Amniotic epithelial cell (primary cell): ENCODE results near the gene SLC36A4.
"Not testable (repeated sequence)": the region's sequence is repeated elsewhere in the genome, so short reads cannot be mapped to it uniquely, and the experiment has no call there.

Experiments used
- DNase-seq: peaks from one replicate; pipeline ENCODE4 v3.0.0-alpha.2; 2010; ENCODE audit warnings: low read depth

Gene SLC36A4

GRCh38 chr11:93193731-93194130 is 4.1 kb downstream of the SLC36A4 start:
- peak; percentile 23 for DNase-seq

- peak; percentile 26 for DNase-seq
These were observed 5.6 kb downstream of the SLC36A4 start for GRCh38 chr11:93192163-93192562.

- DNase-seq, result no peak
These were observed 8.3 kb downstream of the SLC36A4 start for GRCh38 chr11:93189462-93189861.

- no peak for DNase-seq
These were observed 9.1 kb downstream of the SLC36A4 start for GRCh38 chr11:93188726-93189125.

- no peak for DNase-seq
These were observed 10.5 kb downstream of the SLC36A4 start for GRCh38 chr11:93187290-93187689.

- DNase-seq, result not testable (repeated sequence)
These were observed 19.9 kb downstream of the SLC36A4 start for GRCh38 chr11:93177891-93178290.

- DNase-seq, result peak; percentile 31
These were observed 27.7 kb downstream of the SLC36A4 start for GRCh38 chr11:93169950-93170561.

GRCh38 chr11:93169143-93169542 is 28.6 kb downstream of the SLC36A4 start:
- DNase-seq, result no peak

- no peak for DNase-seq
These were observed 30.9 kb downstream of the SLC36A4 start for GRCh38 chr11:93166862-93167261.

- DNase-seq, result no peak
These were observed 31.6 kb downstream of the SLC36A4 start for GRCh38 chr11:93166194-93166593.

- peak; percentile 5 for DNase-seq
These were observed 37.0 kb downstream of the SLC36A4 start for GRCh38 chr11:93160808-93161207.

GRCh38 chr11:93160156-93160555 is 37.6 kb downstream of the SLC36A4 start:
- DNase-seq, result no peak

- no peak for DNase-seq
These were observed 38.1 kb downstream of the SLC36A4 start for GRCh38 chr11:93159721-93160120.

- DNase-seq, result no peak
These were observed 42.1 kb downstream of the SLC36A4 start for GRCh38 chr11:93155738-93156137.

GRCh38 chr11:93145390-93145915 is 52.3 kb downstream of the SLC36A4 start:
- DNase-seq, result no peak

GRCh38 chr11:93143800-93144199 is 54.0 kb downstream of the SLC36A4 start:
- DNase-seq, result no peak

- peak; percentile 2 for DNase-seq
These were observed 54.6 kb downstream of the SLC36A4 start for GRCh38 chr11:93143186-93143585.

- DNase-seq, result peak; percentile 58
These were observed 64.2 kb downstream of the SLC36A4 start for GRCh38 chr11:93133488-93134109.

GRCh38 chr11:93132836-93133235 is 65.0 kb downstream of the SLC36A4 start:
- no peak for DNase-seq

GRCh38 chr11:93131709-93132108 is 66.1 kb downstream of the SLC36A4 start:
- DNase-seq, result peak; percentile 6

- no peak for DNase-seq
These were observed 69.2 kb downstream of the SLC36A4 start for GRCh38 chr11:93128574-93128973.

- DNase-seq, result peak; percentile 67
These were observed 74.4 kb downstream of the SLC36A4 start for GRCh38 chr11:93123351-93123898.

GRCh38 chr11:93122535-93123235 is 75.1 kb downstream of the SLC36A4 start:
- DNase-seq, result no peak
